T-helper 2 cell treated with Interferon-gamma antibody and Interleukin-4, amounts not matched to agents 5 μg/mL and 100 μg/mL, for 36 hours (primary cell): Measurements from ENCODE around the gene INTS11.
A peak's percentile ranks its signal among the peaks of the same experiment; 100 is the strongest.
"Not testable (repeated sequence)": the region's sequence is repeated elsewhere in the genome, so short reads cannot be mapped to it uniquely, and the experiment has no call there.

Experiments
- DNase-seq: peaks from one replicate; pipeline ENCODE4 v3.0.0; 2021; ENCODE audit warnings: low spot score
- H3K27ac Mint-ChIP-seq: one replicate; pipeline ENCODE4 v1.8.0; 2021; ENCODE audit warnings: mild to moderate bottlenecking, mixed read lengths
- H3K27me3 Mint-ChIP-seq: one replicate; pipeline ENCODE4 v1.8.0; 2021; ENCODE audit warnings: low read depth, mixed read lengths
- H3K36me3 Mint-ChIP-seq: one replicate; pipeline ENCODE4 v1.8.0; 2021; ENCODE audit warnings: low read depth, mixed read lengths
- H3K4me1 Mint-ChIP-seq: one replicate; pipeline ENCODE4 v1.8.0; 2021; ENCODE audit warnings: low read depth, mixed read lengths
- H3K4me3 Mint-ChIP-seq: one replicate; pipeline ENCODE4 v1.8.0; 2022; ENCODE audit warnings: mild to moderate bottlenecking, moderate library complexity, mixed read lengths
- H3K9me3 Mint-ChIP-seq: one replicate; pipeline ENCODE4 v1.8.0; 2021; ENCODE audit warnings: mixed read lengths

The INTS11 gene

DNA sequence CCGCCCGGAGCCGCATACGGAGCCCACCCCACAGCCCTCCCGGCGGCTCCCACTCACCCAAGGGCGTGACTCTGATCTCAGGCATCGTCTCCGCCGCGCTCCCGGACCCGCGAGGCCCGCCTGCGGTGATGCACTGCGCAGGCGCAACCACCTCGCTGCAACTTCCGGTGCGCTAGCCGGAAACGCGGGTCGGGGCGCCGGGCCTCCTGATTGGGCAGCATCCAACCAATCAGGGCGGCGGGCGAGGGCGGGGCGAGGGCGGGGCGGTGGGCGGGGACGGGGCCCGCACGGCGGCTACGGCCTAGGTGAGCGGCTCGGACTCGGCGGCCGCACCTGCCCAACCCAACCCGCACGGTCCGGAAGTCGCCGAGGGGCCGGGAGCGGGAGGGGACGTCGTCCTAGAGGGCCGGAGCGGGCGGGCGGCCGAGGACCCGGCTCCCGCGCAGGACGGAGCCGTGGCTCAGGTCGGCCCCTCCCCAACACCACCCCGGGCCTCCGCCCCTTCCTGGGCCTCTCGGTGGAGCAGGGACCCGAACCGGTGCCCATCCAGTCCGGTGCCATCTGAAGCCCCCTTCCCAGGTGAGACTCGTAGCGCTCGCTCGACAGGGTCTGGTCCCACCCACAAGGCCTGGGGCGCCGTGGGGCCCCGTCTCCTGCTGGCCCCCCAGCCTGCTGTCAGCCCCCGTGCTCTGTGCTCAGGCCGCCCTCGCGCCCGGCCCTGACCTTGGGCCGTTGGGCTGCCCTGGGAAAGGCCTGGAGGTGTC lies at the start of gene INTS11, which contains the start of gene CPTP:
INTS11 (minus strand) TSS at position 137 of the 764 bp plus-strand sequence; CDS start at position 85, 52 bp downstream.
CPTP (plus strand) TSS at position 279 of the 764 bp plus-strand sequence. CDS start 2,109 bp downstream, outside the sequence.
- Mint-ChIP-seq H3K36me3 (no peaks in the 10 kb centered on the region), H3K4me3 (peak within 1 kb of the TSS; percentile 90), H3K27me3 (no peaks in the 10 kb centered on the region), H3K9me3 (peaks cover under 1% of the 10 kb centered on the region), H3K4me1 (peaks cover 22% of the 10 kb centered on the region), H3K27ac (peak within 1 kb of the TSS; percentile 90)
- peak; percentile 95 for DNase-seq

DNA sequence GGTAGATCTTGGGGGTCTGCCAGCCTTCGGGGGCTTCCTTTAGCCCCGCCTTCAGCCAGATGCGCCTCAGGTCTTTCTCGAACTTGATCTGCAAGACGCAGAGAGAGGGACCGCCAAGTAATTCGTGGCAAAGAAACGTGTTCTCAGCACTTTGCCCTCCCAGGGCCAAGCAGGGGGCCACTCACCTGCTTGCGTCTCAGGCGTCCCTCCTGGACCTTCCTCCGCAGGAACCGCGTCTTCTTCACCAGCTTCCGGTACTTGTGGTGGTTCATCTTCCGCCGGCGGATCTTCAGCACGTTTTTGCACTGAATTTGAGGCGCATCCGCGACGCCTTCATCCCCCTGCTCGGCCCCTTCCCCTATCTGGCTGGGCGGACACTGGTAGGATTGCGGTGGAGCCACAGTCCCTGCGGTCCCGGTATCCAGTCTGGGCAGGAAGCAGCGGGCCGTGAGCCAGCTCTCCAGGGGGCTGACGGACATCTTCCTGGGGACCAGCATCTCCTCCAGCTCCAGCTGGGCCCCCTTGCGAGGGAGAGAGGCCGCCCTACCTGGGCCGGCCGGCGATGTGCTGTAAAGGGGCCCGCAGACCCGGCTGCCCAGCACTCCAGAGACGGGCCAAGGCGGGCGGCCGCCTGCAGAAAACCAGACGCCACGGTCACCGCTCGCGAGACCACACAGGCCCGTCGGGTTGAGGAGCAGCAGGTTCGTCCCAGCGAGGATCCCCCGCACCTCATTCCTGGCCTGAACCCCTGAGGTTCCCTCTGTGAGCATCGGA lies 49.5 kb upstream of the INTS11 start:
- H3K36me3 Mint-ChIP-seq, result peaks cover 16% of the 10 kb centered on the region
- peak overlapping the region; percentile 70 for H3K27ac Mint-ChIP-seq
- H3K9me3 Mint-ChIP-seq, result no peaks in the 10 kb centered on the region
- DNase-seq, result no peak
- no peaks in the 10 kb centered on the region for H3K27me3 Mint-ChIP-seq
- H3K4me3 Mint-ChIP-seq, result peak overlapping the region; percentile 83
- peaks cover 27% of the 10 kb centered on the region for H3K4me1 Mint-ChIP-seq

DNA sequence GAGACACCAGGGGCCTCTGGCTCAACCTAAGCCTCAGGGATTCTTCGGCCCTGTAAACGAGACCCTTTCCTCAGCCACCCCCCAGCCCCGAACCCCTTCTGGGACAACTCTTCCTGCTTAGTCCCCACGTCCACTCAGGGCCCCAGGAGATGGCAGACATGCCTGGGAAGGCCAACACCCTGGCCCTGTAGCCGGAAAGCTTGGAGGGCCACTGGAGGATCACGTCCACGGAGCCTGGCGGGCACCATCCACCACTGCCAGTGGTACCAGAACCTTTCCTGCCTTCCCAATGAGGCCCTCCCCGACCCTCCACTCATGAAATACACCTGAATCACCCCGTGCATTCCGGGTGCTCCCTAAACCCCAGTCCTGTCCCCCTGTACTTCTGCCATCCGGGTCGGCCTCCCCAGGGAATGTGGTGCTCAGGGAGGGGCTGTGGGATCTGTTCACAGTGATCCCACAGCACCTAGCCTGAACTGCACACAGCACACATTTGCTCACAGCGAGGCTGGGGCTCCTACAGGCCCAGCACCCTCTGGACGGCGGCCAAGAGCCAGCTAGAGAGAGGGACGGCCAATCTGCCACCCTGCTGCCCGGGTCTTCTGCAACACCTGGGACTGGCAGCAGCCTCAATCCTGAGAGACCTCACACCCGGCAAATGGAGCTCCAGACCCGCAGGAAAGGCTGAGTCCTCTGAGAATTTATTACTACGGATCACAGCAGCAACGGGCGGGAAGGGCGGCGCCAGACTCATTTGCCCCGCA lies 48.8 kb upstream of the INTS11 start:
- no peak for DNase-seq
- peaks cover 16% of the 10 kb centered on the region for H3K36me3 Mint-ChIP-seq
- H3K27me3 Mint-ChIP-seq, result no peaks in the 10 kb centered on the region
- peak overlapping the region; percentile 31 for H3K27ac Mint-ChIP-seq
- H3K9me3 Mint-ChIP-seq, result no peaks in the 10 kb centered on the region
- peak overlapping the region; percentile 83 for H3K4me3 Mint-ChIP-seq
- peaks cover 28% of the 10 kb centered on the region for H3K4me1 Mint-ChIP-seq

DNA sequence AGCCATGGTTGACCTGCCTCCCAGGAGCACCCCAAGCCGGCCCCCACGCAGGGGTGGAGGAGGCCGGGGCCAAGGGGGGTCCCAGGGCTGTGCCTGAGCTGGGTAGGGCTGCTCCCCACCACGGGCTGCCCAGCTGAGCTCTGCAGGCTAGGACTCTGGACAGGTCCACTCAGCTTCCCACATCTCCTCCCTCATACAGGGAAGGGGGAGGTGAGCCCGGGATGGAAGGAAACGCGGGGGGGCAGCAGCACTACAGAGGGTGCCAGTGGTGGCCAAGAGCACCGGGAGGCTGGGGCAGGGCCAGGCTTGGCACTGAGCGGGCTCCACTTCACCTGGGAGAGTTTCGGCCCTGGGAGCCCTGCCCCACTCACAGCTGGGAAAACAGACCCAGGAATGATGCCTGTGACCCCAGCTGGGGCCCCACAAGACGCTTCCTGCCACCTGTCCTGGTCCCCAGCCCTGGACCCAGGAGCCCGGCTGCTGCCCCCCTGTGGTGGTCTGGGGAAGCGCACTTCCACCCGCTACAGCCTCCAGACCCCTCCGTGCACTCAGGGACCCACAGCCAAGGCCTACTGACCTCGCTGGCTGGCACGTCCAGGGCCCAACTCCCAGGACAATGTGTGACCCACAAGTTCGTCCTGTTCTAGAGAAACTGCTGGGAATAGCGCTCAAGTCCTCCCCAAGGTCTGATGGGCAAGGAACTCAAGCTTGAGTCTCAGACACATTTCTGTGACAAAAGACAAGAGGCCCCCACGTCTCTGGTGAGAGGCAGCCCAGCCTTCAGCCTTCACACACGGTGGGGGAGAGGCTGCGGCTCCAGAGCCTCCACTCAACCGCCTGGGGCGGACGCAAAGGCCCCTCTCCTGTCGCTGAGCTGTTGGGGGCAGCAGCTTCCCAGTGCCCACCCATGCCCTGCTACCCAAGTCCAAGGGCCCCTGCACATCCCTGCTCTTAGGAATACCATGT lies 47.6 kb upstream of the INTS11 start:
- no peaks in the 10 kb centered on the region for H3K27me3 Mint-ChIP-seq
- H3K36me3 Mint-ChIP-seq, result peaks cover 16% of the 10 kb centered on the region
- DNase-seq, result peak; percentile 72
- H3K27ac Mint-ChIP-seq, result peak overlapping the region; percentile 77
- peaks cover 29% of the 10 kb centered on the region for H3K4me1 Mint-ChIP-seq
- peak overlapping the region; percentile 72 for H3K4me3 Mint-ChIP-seq
- no peaks in the 10 kb centered on the region for H3K9me3 Mint-ChIP-seq

DNA sequence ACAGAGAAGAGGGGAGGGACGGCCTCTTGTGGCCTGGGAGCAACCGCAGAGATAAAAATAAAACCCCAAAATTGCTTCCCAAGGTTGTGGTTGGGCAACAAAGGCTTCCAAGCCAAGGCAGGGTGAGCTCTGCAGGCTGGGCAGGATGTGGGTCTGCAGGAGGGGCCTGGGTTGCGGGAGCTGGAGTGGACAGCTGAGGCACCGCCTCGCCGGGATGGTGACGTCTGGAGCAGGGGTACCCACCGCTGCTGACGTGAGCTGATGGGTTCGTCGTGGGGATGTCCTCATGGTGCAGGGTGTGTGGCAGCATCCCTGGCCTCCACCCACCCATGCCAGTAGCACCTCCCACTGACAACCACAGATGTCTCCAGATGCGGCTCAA lies 46.9 kb upstream of the INTS11 start:
- H3K27me3 Mint-ChIP-seq, result no peaks in the 10 kb centered on the region
- H3K27ac Mint-ChIP-seq, result peak overlapping the region; percentile 52
- DNase-seq, result peak; percentile 58
- peaks cover 27% of the 10 kb centered on the region for H3K4me1 Mint-ChIP-seq
- peak overlapping the region; percentile 51 for H3K4me3 Mint-ChIP-seq
- peaks cover 16% of the 10 kb centered on the region for H3K36me3 Mint-ChIP-seq
- H3K9me3 Mint-ChIP-seq, result no peaks in the 10 kb centered on the region

DNA sequence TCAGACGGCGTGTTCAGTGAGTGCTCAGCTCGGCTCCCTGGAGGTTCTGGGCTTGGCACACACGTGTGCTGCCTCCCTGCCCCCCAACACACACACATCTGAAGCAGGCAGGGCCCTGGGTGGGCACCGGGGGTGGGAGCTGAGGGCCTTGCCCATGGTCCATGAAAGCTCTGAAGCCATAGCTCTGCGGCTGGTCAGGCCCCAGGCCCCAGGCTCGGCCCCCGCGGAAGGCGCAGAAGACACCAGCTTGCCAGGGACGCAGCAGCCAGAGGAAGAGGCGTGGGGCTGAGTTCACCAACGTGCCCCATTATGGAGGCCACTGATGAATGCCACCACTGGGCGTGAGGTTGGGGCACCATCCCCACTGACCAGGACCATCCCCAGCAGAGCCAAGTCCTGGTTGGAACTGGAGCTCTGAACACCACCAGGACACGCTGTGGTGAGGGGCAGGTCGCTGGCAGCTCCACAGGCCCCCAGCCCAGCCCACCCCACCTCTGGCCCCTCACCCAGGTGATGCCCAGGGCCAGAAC lies 46.4 kb upstream of the INTS11 start:
- DNase-seq, result no peak
- peaks cover 16% of the 10 kb centered on the region for H3K36me3 Mint-ChIP-seq
- H3K4me3 Mint-ChIP-seq, result no peak overlapping the region
- H3K4me1 Mint-ChIP-seq, result peaks cover 24% of the 10 kb centered on the region
- H3K27ac Mint-ChIP-seq, result peak overlapping the region; percentile 52
- no peaks in the 10 kb centered on the region for H3K27me3 Mint-ChIP-seq
- H3K9me3 Mint-ChIP-seq, result no peaks in the 10 kb centered on the region

DNA sequence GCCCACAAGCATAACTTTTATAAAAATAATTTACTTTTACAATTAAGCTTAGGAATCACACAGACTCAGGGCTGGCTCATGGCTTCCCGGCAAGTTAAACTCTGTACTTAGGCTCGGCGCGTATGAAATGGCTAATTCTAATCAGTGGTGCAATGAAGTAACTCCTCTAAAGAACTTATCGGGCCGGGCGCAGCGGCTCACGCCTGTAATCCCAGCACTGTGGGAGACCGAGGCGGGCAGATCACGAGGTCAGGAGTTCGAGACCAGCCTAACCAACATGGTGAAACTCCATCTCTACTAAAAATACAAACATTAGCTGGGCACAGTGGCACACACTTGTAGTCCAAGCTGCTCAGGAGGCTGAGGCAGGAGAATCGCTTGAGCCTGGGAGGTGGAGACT lies 45.6 kb upstream of the INTS11 start:
- peaks cover 13% of the 10 kb centered on the region for H3K36me3 Mint-ChIP-seq
- not testable (repeated sequence) for H3K9me3 Mint-ChIP-seq, H3K27me3 Mint-ChIP-seq, DNase-seq, H3K27ac Mint-ChIP-seq
- peak overlapping the region; percentile 21 for H3K4me3 Mint-ChIP-seq
- peaks cover 24% of the 10 kb centered on the region for H3K4me1 Mint-ChIP-seq

DNA sequence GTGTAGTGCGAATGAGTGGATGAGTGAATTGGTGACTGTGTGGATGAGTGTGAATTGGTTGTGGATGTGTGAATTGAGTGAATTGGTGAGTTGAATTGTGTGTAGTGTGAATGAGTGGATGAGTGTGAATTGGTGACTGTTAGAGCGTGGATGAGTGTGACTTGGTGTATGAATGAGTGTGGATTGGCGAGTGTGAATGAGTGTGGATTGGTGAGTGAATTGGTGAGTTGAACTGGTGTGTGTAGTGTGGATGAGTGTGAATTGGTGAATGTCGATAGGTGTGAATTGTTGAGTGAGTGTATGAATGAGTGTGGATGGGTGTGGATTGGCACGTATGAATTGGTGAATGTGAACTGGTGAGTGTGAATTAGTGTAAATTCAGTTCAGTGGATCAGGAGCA lies 42.9 kb upstream of the INTS11 start:
- H3K4me3 Mint-ChIP-seq, result no peak overlapping the region
- H3K4me1 Mint-ChIP-seq, result peaks cover 17% of the 10 kb centered on the region
- no peak for DNase-seq

DNA sequence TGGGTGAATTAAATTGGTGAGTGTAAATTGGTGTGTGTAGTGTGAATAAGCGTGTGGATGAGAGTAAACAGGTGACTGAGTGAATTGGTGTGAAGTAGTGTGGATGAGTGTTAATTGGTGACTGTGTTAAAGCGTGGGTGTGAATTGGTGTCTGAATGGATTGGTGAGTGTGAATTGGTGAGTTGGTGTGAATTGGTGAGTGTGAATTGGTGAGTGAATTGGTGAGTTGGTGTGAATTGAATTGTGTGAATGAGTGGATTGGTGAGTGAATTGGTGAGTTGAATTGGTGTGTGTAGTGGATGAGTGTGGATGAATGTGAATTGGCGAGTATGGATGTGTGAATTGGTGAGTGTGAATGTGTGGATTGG lies 42.2 kb upstream of the INTS11 start:
- Mint-ChIP-seq H3K27me3 (peaks cover 6% of the 10 kb centered on the region), H3K4me3 (no peak overlapping the region), H3K4me1 (peaks cover 19% of the 10 kb centered on the region), H3K36me3 (no peaks in the 10 kb centered on the region), H3K27ac (no peak overlapping the region), H3K9me3 (no peaks in the 10 kb centered on the region)
- no peak for DNase-seq

More for the DNA sequence above, 42.9 kb upstream of the INTS11 start:
- peaks cover 2% of the 10 kb centered on the region for H3K36me3 Mint-ChIP-seq
- peaks cover 2% of the 10 kb centered on the region for H3K27me3 Mint-ChIP-seq
- no peaks in the 10 kb centered on the region for H3K9me3 Mint-ChIP-seq
- no peak overlapping the region for H3K27ac Mint-ChIP-seq

DNA sequence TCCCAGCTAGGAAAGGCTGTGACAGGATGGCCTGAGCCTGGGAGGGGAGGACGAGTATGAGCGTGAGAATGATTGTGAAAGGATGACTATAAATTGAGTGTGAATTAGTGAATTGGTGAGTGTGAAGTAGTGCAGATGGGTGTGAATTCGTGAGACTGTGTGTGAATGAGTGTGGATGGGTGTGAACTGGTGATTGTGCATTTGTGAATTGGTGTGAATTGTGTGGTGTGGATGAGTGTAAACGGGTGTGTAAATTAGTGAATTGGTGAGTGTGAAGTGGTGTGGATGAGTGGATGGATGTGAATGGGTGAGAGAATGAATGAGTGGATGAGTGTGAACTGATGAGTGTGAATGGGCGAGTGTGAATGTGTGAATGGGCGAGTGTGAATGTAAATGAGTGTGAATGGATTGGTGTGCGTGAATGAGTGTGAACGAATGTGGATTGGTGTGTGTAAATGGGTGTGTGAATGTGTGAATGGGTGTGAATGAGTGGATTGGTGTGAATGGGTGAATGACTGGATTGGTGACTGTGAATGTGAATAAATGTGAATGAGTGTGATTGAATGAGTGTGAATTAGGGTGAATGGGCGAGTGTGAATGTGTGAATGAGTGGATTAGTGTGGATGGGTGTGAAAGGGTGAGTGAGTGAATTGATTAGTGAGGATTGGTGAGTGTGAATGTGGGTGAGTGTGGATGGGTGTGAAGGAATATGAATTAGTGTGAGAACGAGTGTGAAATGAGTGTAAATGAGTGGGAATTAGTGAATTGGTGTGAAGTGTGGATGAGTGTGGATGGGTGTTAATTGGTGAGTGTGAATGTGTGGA lies 41.6 kb upstream of the INTS11 start:
- Mint-ChIP-seq H3K9me3 (no peaks in the 10 kb centered on the region), H3K27ac (no peak overlapping the region), H3K4me3 (no peak overlapping the region), H3K27me3 (peaks cover 7% of the 10 kb centered on the region), H3K36me3 (no peaks in the 10 kb centered on the region), H3K4me1 (peaks cover 14% of the 10 kb centered on the region)
- DNase-seq, result no peak

DNA sequence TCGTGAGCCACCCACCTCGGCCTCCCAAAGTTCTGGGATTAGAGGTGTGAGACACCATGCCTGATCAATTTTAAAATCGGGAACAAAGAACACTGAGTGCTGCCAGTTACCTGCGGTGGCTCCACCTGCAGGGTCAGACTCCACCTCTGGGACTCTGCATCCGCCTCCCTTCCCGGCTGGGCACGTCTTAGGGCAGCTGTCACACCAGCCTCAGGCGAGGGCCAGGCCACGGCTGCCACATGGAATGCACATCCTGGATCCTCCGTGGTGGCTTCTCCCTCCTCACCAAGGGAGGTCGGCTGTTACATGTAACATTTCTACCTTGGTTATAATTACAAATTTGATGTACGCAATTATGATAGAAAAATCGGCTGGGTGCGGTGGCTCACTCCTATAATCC lies 39.8 kb upstream of the INTS11 start:
- H3K36me3 Mint-ChIP-seq, result no peaks in the 10 kb centered on the region
- no peak overlapping the region for H3K4me3 Mint-ChIP-seq
- peaks cover 13% of the 10 kb centered on the region for H3K27me3 Mint-ChIP-seq
- peaks cover 11% of the 10 kb centered on the region for H3K4me1 Mint-ChIP-seq
- no peak overlapping the region for H3K27ac Mint-ChIP-seq
- no peaks in the 10 kb centered on the region for H3K9me3 Mint-ChIP-seq
- no peak for DNase-seq

DNA sequence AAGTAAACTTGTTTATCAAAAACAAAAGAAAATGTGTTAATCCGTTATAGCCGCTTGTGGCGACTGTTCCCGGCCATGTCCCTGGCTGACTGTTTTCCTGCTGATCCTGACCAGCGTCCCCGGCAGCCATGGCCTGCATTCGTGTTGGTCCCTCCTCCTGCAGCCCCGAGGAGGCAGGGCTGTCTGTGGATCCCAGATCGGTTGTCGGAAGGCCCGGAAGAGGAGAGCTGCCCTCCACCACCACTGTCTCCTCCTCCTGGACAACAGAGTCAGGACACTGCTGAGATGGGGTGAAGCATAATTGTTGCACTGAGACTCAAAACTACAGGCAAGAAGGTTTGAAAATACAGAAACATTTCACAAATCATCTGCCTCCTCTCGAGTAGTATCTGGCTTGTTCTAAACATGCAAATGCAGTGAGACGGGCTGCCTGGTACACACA lies 37.5 kb upstream of the INTS11 start:
- Mint-ChIP-seq H3K36me3 (no peaks in the 10 kb centered on the region), H3K27me3 (peaks cover 18% of the 10 kb centered on the region), H3K4me3 (no peak overlapping the region), H3K27ac (no peak overlapping the region), H3K9me3 (no peaks in the 10 kb centered on the region), H3K4me1 (peaks cover 13% of the 10 kb centered on the region)
- DNase-seq, result no peak
